HCT116 (cell line): ENCODE measurements around the gene CSAD. TPM values are rescaled to one million over a fixed set of nuclear protein-coding genes. Genes with fewer than 3 reads are reported as not detected.

Source experiments
- ATAC-seq: fragments of 200-7000 bp; cut with Tn5 transposase; 2 replicates; pipeline ENCODE4 v1.9.1; 2020; ENCODE audit warnings: mild to moderate bottlenecking, moderate library complexity
- BruUV-seq: library from RNA; stranded (reverse); fragments of 400-500 nt; replicated peaks from 2 replicates; lab custom pipeline; 2021; lab: Mats Ljungman, UMichigan
- CTCF ChIA-PET: fragments of 300-600 bp; sonication (Branson Sonifier 250); formaldehyde crosslinking; loops from one replicate; lab custom pipeline; 2021; ENCODE audit warnings: antibody characterized with exemption; lab: Charles Lee
- POLR2A ChIA-PET: fragments of 300-600, 350-600 bp; sonication (Branson Sonifier 250); formaldehyde crosslinking; loops from one replicate; lab custom pipeline; 2021; ENCODE audit warnings: antibody characterized with exemption; lab: Charles Lee
- RAD21 ChIA-PET, 2 experiments: fragments of 300-600 bp; sonication (Branson Sonifier 250); formaldehyde crosslinking; loops; one replicate each; lab custom pipeline; 2023; ENCODE audit warnings: low total read pairs in 2 of 2; ENCODE audit not compliant: uncharacterized antibody in 2 of 2, unreplicated experiment in 2 of 2, low non-redundant PET in 1 of 2; lab: Charles Lee
- DNase-seq: peaks from one replicate; pipeline ENCODE4 v3.0.0-alpha.2; 2010; ENCODE audit warnings: low read depth, low spot score
- H2AFZ ChIP-seq: fragments of 200-600 bp; shearing (Covaris generic), sonication (generic); 2 replicates; pipeline ENCODE4 v1.6.1; 2017; ENCODE audit warnings: low read depth, mixed run types, mixed read lengths, antibody characterized with exemption, low read length; ENCODE audit not compliant: poor library complexity, severe bottlenecking
- H3K27ac ChIP-seq: 2 replicates; pipeline ENCODE4 v1.5.1; 2012; ENCODE audit warnings: low read depth, low read length
- H3K27me3 ChIP-seq: fragments of 200-600 bp; sonication (generic); 2 replicates; pipeline ENCODE4 v1.6.1; 2016; ENCODE audit warnings: mixed run types, low read length, mixed read lengths; ENCODE audit not compliant: insufficient read depth
- H3K36me3 ChIP-seq, 2 experiments: fragments of 200-500 bp in 1 of 2; fragments of 200-600 bp in 1 of 2; sonication (Bioruptor generic) in 1 of 2; sonication (generic) in 1 of 2; 2 replicates each; pipeline versions ENCODE4 v1.5.1 to v1.6.1; 2014 to 2016; ENCODE audit warnings: low read length in 2 of 2, inconsistent platforms in 1 of 2, mixed read lengths in 1 of 2, mixed run types in 1 of 2; ENCODE audit not compliant: insufficient read depth in 2 of 2, control insufficient read depth in 1 of 2
- H3K4me1 ChIP-seq, 2 experiments: fragments of 200-600 bp in 1 of 2; sonication (generic) in 1 of 2; 2 replicates each; pipeline versions ENCODE4 v1.5.1 to v1.6.1; 2012 to 2017; ENCODE audit warnings: low read length in 2 of 2, inconsistent platforms in 1 of 2, mild to moderate bottlenecking in 1 of 2, mixed read lengths in 1 of 2, mixed run types in 1 of 2, moderate library complexity in 1 of 2; ENCODE audit not compliant: insufficient read depth in 2 of 2, control insufficient read depth in 1 of 2
- H3K4me2 ChIP-seq: fragments of 200-600 bp; sonication (generic); 2 replicates; pipeline ENCODE4 v1.6.1; 2017; ENCODE audit warnings: mixed run types, low read length, mixed read lengths
- H3K4me3 ChIP-seq, 2 experiments: fragments of 200-600 bp in 1 of 2; sonication (generic) in 1 of 2; replicated peaks in 1 of 2; 2 replicates each; pipeline ENCODE4 v1.5.1; 2011 to 2016; ENCODE audit warnings: low read length in 2 of 2, control low read depth in 1 of 2, low read depth in 1 of 2, mild to moderate bottlenecking in 1 of 2, mixed read lengths in 1 of 2, mixed run types in 1 of 2
- H3K79me2 ChIP-seq: fragments of 200-600 bp; sonication (generic); 2 replicates; pipeline ENCODE4 v1.6.1; 2017; ENCODE audit warnings: mild to moderate bottlenecking, mixed run types, low read length, moderate library complexity, mixed read lengths; ENCODE audit not compliant: insufficient read depth
- H3K9ac ChIP-seq: fragments of 200-600 bp; sonication (generic); 2 replicates; pipeline ENCODE4 v1.6.1; 2016; ENCODE audit warnings: low read length, mixed read lengths
- H3K9me2 ChIP-seq: fragments of 200-600 bp; sonication (generic), shearing (Covaris generic); 2 replicates; pipeline ENCODE4 v1.6.1; 2017; ENCODE audit warnings: mixed run types, mild to moderate bottlenecking, moderate library complexity; ENCODE audit not compliant: insufficient read depth
- H3K9me3 ChIP-seq, 2 experiments: fragments of 200-500 bp in 1 of 2; fragments of 200-600 bp in 1 of 2; sonication (Bioruptor generic) in 1 of 2; sonication (generic) in 1 of 2; 2 replicates each; pipeline ENCODE4 v1.6.1; 2014 to 2017; ENCODE audit warnings: low read length in 2 of 2, mixed read lengths in 2 of 2, inconsistent platforms in 1 of 2, low read depth in 1 of 2, mild to moderate bottlenecking in 1 of 2, mixed run types in 1 of 2, moderate library complexity in 1 of 2; ENCODE audit not compliant: control insufficient read depth in 1 of 2, insufficient read depth in 1 of 2
- H4K20me1 ChIP-seq: fragments of 200-600 bp; sonication (generic), shearing (Covaris generic); 2 replicates; pipeline ENCODE4 v1.6.1; 2017; ENCODE audit warnings: mixed run types, mild to moderate bottlenecking, moderate library complexity; ENCODE audit not compliant: insufficient read depth
- CBX3 ChIP-seq: IDR thresholded peaks from 2 replicates; pipeline ENCODE4 v1.6.1; 2012; ENCODE audit warnings: low read depth
- CEBPB ChIP-seq: IDR thresholded peaks from 2 replicates; pipeline ENCODE4 v1.6.1; 2012; ENCODE audit warnings: low read depth
- ELF1 ChIP-seq: IDR thresholded peaks from 2 replicates; pipeline ENCODE4 v1.6.1; 2012; ENCODE audit warnings: low read depth, borderline replicate concordance
- EZH2 ChIP-seq: fragments of 200-600 bp; sonication (generic); IDR thresholded peaks from 2 replicates; pipeline ENCODE4 v1.6.1; 2017; ENCODE audit warnings: antibody characterized with exemption, mixed run types
- EZH2phosphoT487 ChIP-seq: fragments of 200-600 bp; IDR thresholded peaks from 2 replicates; pipeline ENCODE4 v1.6.1; 2018; ENCODE audit warnings: antibody characterized with exemption, borderline replicate concordance
- FOSL1 ChIP-seq: IDR thresholded peaks from 2 replicates; pipeline ENCODE4 v1.6.1; 2012; ENCODE audit warnings: low read depth
- JUND ChIP-seq: IDR thresholded peaks from 2 replicates; pipeline ENCODE4 v1.6.1; 2012
- POLR2A ChIP-seq: IDR thresholded peaks from 2 replicates; pipeline ENCODE4 v1.7.0; 2011; ENCODE audit warnings: borderline replicate concordance; ENCODE audit not compliant: insufficient read depth, insufficient read length; ENCODE audit errors: extremely low read depth
- POLR2AphosphoS5 ChIP-seq: IDR thresholded peaks from 2 replicates; pipeline ENCODE4 v1.6.1; 2011; ENCODE audit warnings: mild to moderate bottlenecking, low read depth, low read length, moderate library complexity
- SP1 ChIP-seq: IDR thresholded peaks from 2 replicates; pipeline ENCODE4 v1.6.1; 2012; ENCODE audit warnings: low read depth
- SRF ChIP-seq: IDR thresholded peaks from 2 replicates; pipeline ENCODE4 v1.6.1; 2012; ENCODE audit warnings: low read depth
- TCF7L2 ChIP-seq: IDR thresholded peaks from 2 replicates; pipeline ENCODE4 v1.7.0; 2011; ENCODE audit warnings: borderline replicate concordance, inconsistent platforms; ENCODE audit not compliant: insufficient read depth, insufficient read length; ENCODE audit errors: extremely low read depth
- YY1 ChIP-seq: IDR thresholded peaks from 2 replicates; pipeline ENCODE4 v1.6.1; 2011; ENCODE audit warnings: low read length, low read depth, moderate library complexity, mild to moderate bottlenecking; ENCODE audit not compliant: insufficient replicate concordance; ENCODE audit errors: extremely low read depth
- ZNF274 ChIP-seq: fragments of 200-500 bp; sonication (Bioruptor generic); IDR thresholded peaks from 2 replicates; pipeline ENCODE4 v1.6.1; 2014; ENCODE audit warnings: mild to moderate bottlenecking, low read depth, low read length, inconsistent platforms
- intact Hi-C: fragments of 100-400 bp; cut with micrococcal nuclease; formaldehyde crosslinking; loops from 2 replicates; pipeline ENCODE4 v1.10.0; 2022
- total RNA-seq: library from RNA; stranded (reverse); gene quantifications from one replicate; pipeline ENCODE4 v1.2.1, GENCODE V29; 2021; ENCODE audit not compliant: unreplicated experiment
- TF ChIP-seq, protein P1 (sequence below): IDR thresholded peaks from 2 replicates; pipeline ENCODE4 v1.6.1; 2012
- TF ChIP-seq, protein P2 (sequence below): IDR thresholded peaks from 2 replicates; pipeline ENCODE4 v1.6.1; 2011; ENCODE audit warnings: mild to moderate bottlenecking, low read length, moderate library complexity; ENCODE audit not compliant: insufficient replicate concordance; ENCODE audit errors: extremely low read depth
- TF ChIP-seq, protein P3 (sequence below): IDR thresholded peaks from 2 replicates; pipeline ENCODE4 v1.6.1; 2012
- TF ChIP-seq, protein P4 (sequence below), 3 experiments: fragments of 200-600 bp in 1 of 3; sonication (generic) in 1 of 3; IDR thresholded peaks in 2 of 3; conservative IDR thresholded peaks in 1 of 3; 2 replicates each; pipeline ENCODE4 v1.5.1; 2012 to 2017; ENCODE audit warnings: low read depth in 2 of 3, low read length in 2 of 3, antibody characterized with exemption in 1 of 3, borderline replicate concordance in 1 of 3, control low read depth in 1 of 3, mild to moderate bottlenecking in 1 of 3, mixed read lengths in 1 of 3, mixed run types in 1 of 3, moderate library complexity in 1 of 3; ENCODE audit not compliant: insufficient read depth in 1 of 3

CSAD gene
- total RNA-seq, 1 experiment from 2014 or later: 20.3 TPM

DNA sequence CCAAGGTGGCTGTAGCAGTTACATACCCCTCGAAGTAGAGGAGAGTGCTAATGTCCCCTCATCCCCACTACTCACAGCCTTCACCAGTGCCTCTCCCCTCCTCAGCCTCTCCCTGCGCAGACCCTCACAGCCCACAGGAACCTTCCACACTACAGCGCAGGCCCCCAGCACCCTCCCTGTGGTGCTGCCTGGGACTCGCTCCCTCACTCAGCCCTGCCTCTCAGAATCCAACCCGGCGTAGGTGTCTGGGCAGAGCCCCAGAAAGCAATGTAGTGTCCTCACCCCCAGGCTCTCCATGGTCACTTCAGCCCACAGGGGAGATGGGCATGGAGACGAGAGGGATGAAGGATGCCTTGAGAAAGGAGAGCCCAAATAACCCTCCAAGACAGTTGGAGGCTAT lies 11.1 kb downstream of the CSAD start:
- no peaks in the 10 kb centered on the region for H4K20me1 ChIP-seq
- H3K36me3 ChIP-seq: no peaks in the 10 kb centered on the region
- H3K27ac ChIP-seq: no peak overlapping the region
- intact Hi-C loops: no loop called here
- ChIA-PET CTCF (no interaction called here), POLR2A (no interaction called here), RAD21 (no interaction called here)
- no TSS peak for BruUV-seq
- no peaks in the 10 kb centered on the region for H3K9me2 ChIP-seq
- H3K4me1 ChIP-seq: peaks cover 14 to 33% of the 10 kb centered on the region in 2 experiments; a peak in 3 of 4 replicates
- DNase-seq (no peak), ATAC-seq (no peak)
- H3K9ac ChIP-seq: no peak overlapping the region
- H3K27me3 ChIP-seq: no peaks in the 10 kb centered on the region
- H2AFZ ChIP-seq: no peak overlapping the region
- no peaks in the 10 kb centered on the region for H3K9me3 ChIP-seq
- TF ChIP-seq, protein P1, sequence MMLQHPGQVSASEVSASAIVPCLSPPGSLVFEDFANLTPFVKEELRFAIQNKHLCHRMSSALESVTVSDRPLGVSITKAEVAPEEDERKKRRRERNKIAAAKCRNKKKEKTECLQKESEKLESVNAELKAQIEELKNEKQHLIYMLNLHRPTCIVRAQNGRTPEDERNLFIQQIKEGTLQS: no peak
- TF ChIP-seq ELF1 (no peak), ZNF274 (no peak), EZH2phosphoT487 (no peak)
- TF ChIP-seq, protein P2, sequence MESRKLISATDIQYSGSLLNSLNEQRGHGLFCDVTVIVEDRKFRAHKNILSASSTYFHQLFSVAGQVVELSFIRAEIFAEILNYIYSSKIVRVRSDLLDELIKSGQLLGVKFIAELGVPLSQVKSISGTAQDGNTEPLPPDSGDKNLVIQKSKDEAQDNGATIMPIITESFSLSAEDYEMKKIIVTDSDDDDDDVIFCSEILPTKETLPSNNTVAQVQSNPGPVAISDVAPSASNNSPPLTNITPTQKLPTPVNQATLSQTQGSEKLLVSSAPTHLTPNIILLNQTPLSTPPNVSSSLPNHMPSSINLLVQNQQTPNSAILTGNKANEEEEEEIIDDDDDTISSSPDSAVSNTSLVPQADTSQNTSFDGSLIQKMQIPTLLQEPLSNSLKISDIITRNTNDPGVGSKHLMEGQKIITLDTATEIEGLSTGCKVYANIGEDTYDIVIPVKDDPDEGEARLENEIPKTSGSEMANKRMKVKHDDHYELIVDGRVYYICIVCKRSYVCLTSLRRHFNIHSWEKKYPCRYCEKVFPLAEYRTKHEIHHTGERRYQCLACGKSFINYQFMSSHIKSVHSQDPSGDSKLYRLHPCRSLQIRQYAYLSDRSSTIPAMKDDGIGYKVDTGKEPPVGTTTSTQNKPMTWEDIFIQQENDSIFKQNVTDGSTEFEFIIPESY: no peak
- no peaks in the 10 kb centered on the region for H3K79me2 ChIP-seq
- H3K4me3 ChIP-seq: no peak overlapping the region
- no peak overlapping the region for H3K4me2 ChIP-seq

DNA sequence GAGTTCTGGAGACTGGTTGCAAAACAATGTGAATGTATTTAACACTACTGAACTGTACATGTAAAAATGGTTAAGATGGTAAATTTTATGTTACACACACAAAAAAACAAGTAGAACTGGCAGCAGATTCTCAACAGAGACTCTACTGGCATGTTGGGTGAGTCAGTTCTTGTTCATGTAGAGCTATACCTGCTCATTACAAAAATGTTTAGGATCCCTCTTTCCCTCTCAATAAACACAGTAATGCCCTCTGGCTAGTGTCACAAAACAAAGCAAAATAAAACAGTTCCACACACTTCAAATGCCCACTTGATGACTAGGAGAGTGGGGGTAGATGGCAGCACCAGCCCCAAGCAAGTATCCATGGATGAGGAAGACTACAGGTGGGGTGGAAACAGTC lies 13.9 kb downstream of the CSAD start:
- no peaks in the 10 kb centered on the region for H3K9me2 ChIP-seq
- no peak overlapping the region for H3K9ac ChIP-seq
- no peak for DNase-seq
- CTCF ChIA-PET: no interaction called here
- H3K4me1 ChIP-seq: peaks cover 12 to 16% of the 10 kb centered on the region in 2 experiments; a peak in 3 of 4 replicates
- no peaks in the 10 kb centered on the region for H4K20me1 ChIP-seq
- no peak overlapping the region for H3K27ac ChIP-seq
- POLR2A ChIA-PET: no interaction called here
- H3K79me2 ChIP-seq: no peaks in the 10 kb centered on the region
- no peak overlapping the region for H3K4me2 ChIP-seq
- H3K27me3 ChIP-seq: no peaks in the 10 kb centered on the region
- ATAC-seq: no peak
- H3K4me3 ChIP-seq: no peak overlapping the region
- H3K9me3 ChIP-seq: no peaks in the 10 kb centered on the region
- no peak overlapping the region for H2AFZ ChIP-seq
- no TSS peak for BruUV-seq
- intact Hi-C loops: no loop called here
- H3K36me3 ChIP-seq: no peaks in the 10 kb centered on the region
- RAD21 ChIA-PET: no interaction called here
- TF ChIP-seq CEBPB (no peak), SRF (no peak), FOSL1 (no peak), CBX3 (no peak), EZH2 (no peak), ELF1 (no peak), SP1 (no peak), ZNF274 (no peak), TCF7L2 (no peak), YY1 (no peak), JUND (no peak), POLR2AphosphoS5 (no peak), POLR2A (no peak)
- TF ChIP-seq, protein P3, sequence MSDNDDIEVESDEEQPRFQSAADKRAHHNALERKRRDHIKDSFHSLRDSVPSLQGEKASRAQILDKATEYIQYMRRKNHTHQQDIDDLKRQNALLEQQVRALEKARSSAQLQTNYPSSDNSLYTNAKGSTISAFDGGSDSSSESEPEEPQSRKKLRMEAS: no peak
- TF ChIP-seq, protein P4, sequence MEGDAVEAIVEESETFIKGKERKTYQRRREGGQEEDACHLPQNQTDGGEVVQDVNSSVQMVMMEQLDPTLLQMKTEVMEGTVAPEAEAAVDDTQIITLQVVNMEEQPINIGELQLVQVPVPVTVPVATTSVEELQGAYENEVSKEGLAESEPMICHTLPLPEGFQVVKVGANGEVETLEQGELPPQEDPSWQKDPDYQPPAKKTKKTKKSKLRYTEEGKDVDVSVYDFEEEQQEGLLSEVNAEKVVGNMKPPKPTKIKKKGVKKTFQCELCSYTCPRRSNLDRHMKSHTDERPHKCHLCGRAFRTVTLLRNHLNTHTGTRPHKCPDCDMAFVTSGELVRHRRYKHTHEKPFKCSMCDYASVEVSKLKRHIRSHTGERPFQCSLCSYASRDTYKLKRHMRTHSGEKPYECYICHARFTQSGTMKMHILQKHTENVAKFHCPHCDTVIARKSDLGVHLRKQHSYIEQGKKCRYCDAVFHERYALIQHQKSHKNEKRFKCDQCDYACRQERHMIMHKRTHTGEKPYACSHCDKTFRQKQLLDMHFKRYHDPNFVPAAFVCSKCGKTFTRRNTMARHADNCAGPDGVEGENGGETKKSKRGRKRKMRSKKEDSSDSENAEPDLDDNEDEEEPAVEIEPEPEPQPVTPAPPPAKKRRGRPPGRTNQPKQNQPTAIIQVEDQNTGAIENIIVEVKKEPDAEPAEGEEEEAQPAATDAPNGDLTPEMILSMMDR (IDR thresholded peaks at IDR 0.05 in 2 of 3, conservative IDR thresholded peaks at IDR 0.05 in 1 of 3; ENCODE audit: borderline replicate concordance in 1 of 3, insufficient read depth in 1 of 3, low read depth in 2 of 3, low read length in 2 of 3): no peak
